D721Med (cell line): ENCODE data around the gene RNF41.

ENCODE experiments used
- DNase-seq: peaks from one replicate; pipeline ENCODE4 v3.0.0; 2011; ENCODE audit warnings: low spot score; ENCODE audit not compliant: insufficient read length
- FAIRE-seq: peaks from 2 replicates; lab custom pipeline; 2011; peaks lifted over from hg19 to GRCh38; lab: Jason Lieb, UNC
- CTCF ChIP-seq: IDR thresholded peaks from 2 replicates; pipeline ENCODE4 v1.5.1; 2012; ENCODE audit warnings: mild to moderate bottlenecking, control low read depth; ENCODE audit not compliant: insufficient read depth; ENCODE audit errors: missing control alignments

Gene RNF41

DNA sequence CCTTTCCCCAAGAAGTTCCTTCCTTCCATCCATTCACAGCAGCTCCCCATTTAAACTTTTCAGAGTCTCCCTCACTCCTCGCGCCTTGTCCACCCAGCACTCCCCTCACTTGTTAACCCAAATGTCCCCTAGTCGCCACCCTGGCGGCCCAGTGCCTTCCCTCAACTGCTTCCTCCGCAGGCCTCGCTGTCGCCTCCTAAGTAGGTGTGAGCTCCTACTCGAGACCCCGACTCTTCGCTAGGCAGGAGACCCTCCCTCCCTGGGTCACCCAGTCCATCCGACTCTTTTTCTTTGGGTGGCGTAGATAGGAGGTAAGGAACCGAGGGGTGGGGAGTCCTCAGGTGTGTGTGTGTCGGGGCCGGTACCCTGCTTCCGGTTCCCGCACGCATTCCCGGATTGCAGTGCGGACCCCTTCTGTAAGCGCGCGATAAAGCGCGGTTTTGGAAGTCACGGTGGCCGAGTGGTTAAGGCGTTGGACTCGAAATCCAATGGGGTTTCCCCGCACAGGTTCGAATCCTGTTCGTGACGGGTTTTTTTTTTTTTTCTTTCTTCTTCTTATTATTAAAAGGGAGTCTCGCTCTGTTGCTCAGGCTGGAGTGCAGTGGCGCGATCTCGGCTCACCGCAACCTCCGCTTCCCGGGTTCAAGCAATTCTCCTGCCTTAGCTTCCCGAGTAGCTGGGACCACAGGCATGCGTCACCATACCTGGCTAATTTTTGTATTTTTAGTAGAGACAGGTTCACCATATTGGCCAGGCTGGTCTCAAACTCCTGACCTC, 31.6 kb downstream of the RNF41 start:
- FAIRE-seq = no peak
- no peak for DNase-seq
- no peak for TF ChIP-seq CTCF

DNA sequence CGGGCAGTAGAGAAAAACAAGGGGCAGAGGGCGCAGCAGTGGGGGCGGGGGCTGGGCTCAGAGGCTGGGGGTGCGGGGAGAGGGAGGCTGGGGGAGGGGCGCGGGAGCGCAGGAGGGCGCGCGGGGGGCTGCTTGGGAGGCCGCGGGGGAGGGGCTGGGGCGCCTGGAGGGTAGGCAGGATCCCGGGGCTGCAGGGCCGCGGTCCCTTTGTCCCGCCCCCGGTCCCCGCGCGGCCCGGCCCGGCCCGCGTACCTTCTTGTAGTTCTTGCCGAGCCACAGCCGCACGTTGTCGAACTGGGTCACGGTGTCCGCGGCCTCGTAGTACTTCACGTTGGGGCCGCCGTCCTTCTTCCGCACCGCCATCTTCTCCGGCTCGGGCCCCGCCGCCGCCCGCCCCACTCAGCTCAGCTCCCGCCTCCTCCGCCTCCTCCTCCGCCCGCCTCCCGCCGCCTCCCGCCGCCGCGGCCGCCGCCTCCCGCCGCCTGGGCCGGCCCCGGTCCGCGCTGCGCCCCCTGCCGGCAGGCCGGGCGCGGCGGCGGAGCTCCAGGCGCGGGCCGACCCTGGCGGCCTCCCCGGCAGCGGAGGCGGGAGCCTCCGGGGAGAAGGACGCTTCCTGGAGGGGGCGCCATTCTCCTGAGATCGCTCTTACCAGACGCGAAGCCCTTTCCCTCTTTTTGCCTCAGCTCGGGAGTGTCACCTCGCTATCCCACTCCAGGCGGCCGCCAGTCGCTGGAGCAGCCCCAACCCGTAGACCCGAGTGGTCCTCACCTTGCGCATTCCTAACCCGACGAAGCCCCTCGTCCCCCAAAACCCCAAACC, 32.4 kb downstream of the RNF41 start, which contains the start of gene SMARCC2:
TSS of gene SMARCC2 (minus strand) at position 385 of the 819 bp plus-strand sequence. CDS start at position 363, 22 bp downstream.
- DNase-seq (peak; percentile 78), FAIRE-seq (no peak)
- TF ChIP-seq CTCF = peak; percentile 63

- no peak for TF ChIP-seq CTCF
- FAIRE-seq (no peak), DNase-seq (no peak)
Measured at GRCh38 chr12:56188778-56189098, 33.0 kb downstream of the RNF41 start.

- FAIRE-seq (no peak), DNase-seq (no peak)
Measured at GRCh38 chr12:56188131-56188777, 33.5 kb downstream of the RNF41 start.

GRCh38 chr12:56186957-56187356, 34.8 kb downstream of the RNF41 start:
- no peak for TF ChIP-seq CTCF
- FAIRE-seq (no peak), DNase-seq (no peak)

More at GRCh38 chr12:56188131-56188777, 33.5 kb downstream of the RNF41 start:
- TF ChIP-seq CTCF = no peak

GRCh38 chr12:56178347-56178746, 43.4 kb downstream of the RNF41 start:
- DNase-seq = no peak
- no peak for TF ChIP-seq CTCF
- no peak for FAIRE-seq
